Measurements from ENCODE around the gene USP48.
"Not testable (repeated sequence)": the region's sequence is repeated elsewhere in the genome, so short reads cannot be mapped to it uniquely, and the experiment has no call there.

The USP48 gene

DNA sequence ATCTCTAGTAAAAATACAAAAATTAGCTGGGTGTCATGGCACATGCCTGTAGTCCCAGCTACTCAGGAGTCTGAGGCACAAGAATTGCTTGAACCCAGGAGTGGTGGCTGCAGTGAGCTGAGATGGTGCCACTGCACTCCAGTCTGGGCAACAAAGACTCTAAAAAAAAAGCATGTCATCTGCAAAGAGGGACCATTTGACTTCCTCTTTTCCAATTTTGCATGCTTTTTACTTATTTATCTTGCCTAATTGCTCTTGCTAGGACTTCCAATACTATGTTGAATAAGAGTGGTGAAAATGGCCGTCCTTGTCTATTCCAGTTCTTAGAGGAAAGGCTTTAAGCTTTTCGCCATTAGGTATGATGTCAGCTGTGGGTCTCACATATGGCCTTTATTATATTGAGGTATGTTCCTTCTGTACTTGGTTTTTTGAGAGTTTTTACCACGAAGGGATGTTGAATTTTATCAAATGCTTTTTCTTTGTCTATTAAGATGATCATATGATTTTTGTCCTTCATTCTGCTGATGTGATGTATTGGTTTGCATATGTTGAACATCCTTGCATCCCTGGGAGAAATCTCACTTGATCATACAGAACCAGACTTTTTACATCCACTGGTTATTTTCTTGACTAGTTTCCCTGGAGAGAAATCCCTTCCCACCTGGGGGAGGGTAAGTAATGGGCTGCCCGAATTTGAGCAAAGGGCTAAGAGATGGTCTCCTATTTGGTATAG, 96.8 kb downstream of the USP48 start:
- DNase-seq: no peak

DNA sequence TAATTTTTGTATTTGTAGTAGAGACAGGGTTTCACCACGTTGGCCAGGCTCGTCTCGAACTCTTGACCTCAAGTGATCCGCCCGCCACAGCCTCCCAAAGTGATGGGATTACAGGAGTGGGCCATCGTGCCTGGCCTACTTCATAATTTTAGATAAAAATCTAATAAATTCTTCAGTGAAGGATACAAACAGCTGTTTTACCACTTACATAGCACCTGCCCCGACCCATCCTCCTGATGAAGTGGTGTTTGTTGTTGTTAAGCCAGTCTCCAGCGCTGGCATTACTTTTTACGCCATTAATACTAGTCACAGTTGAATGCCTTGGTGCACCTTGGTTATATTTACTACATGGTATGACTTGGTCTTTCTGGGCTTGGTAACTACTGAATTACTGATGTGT, 101.5 kb downstream of the USP48 start:
- DNase-seq: no peak

DNA sequence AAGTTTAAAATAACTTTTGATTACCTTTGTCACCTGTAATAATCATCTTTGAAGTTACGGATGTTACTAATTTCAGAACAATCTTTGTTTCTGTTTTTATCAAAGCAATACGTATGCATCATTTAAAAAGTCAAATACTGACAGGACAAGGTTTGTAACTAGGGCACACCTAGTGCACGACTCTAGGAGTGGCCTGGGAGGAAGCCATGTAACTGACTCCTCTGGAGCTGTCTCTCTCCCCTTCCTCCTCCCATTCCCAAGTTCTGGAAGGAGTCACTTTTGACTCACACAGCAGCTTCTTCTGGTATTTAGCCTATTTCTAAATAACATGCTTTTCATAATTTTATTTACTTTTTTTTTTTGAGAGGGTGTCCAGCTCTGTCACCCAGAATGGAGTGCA, 102.0 kb downstream of the USP48 start:
- no peak for DNase-seq

DNA sequence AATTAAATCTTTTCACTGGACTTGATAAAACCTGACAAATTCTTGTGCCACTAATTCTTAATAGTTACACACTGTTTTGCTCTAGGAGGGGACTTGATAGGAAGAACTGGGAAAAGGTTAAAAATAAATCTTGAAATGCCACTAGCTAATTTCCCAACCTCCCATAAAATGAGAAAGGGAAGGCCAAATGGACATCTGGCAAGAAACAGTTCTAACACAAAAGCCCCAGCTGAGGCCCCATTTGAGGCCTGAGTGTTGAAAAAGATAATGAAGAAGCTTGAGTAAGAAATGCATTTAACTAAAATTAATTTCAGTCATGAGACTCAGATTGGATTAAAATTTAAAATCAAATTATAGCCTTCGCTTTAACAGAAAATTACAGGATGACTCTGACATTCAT, 102.6 kb downstream of the USP48 start:
- DNase-seq: no peak

DNA sequence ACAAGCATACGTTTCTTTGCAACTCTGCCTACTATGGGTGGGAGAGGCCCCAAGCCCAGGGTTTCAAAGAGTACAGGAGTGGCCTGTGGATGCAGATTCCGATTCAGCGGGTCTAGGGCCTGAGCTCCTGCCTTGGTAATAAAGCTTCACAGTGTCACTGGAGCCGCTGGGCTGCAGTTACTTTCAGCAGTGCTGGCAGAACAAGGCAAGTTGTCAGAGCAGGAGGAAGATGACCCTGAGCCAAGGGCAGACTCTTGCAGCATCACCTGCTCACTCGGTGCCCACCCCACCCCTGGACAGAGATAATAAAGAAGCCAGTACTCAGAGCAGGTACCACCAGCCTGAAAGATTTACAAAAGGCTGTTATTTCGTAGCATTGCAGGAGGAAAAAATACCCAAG, 105.8 kb downstream of the USP48 start:
- DNase-seq: no peak

DNA sequence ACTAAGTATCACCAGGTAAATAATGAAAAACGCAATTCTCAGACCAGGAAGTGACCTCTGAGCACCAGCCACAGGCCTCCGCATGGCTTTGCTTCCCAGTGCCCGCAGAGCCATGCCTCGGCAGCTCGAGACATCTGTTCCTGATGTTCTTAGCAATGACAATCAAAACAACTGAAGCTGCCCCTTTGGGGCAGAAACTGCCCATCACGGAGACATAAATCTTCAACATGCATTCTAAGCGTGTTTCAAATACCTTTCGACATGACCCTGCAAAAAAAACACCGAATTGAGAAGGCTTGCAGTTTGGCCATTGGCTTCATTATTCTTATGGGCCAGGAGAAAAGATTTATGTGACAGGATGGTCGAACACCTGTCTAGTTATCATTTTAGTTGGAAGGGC, 108.0 kb downstream of the USP48 start:
- no peak for DNase-seq

DNA sequence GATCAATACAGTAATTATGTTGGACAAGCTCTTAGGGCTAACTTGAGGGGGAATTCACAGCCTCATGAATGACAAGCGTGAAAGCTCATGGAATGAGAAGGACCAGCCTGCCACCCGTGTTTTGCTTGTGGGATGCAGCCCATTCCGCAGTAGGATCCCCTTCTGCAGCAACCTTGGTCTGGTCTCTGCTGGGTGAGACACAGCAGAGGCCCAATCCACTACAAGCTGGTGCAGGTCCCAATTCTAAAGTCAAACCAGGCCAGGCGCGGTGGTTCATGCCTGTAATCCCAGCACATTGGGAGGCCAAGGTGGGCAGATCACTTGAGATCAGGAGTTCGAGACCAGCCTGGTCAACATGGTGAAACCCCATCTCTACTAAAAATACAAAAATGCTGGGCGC, 109.1 kb downstream of the USP48 start:
- DNase-seq: not testable (repeated sequence)

DNA sequence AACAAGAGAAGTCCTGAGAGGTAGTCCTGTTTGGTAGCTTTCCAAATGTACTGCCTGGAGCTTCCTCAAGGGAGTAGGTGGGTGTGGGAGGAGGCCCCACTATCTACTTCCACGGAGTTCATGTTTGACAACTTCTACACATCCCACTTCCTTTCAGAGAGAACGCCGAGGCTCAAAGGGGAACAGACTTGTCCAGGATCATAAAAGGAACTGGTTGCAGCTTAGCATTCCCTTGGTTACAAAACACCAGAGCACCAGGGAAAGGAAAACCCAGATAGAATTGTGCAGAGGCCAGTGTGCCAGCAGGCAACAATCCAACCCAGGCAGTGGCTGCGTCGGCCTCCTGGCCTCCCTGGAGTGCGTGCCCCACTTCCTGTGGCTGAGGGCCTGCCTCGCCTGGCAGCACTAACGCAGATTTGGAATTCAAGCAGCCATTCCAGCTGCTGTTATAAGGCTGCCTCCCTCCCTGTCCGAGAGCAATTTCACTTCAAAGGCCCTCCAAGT, 109.6 kb downstream of the USP48 start:
- DNase-seq: no peak

DNA sequence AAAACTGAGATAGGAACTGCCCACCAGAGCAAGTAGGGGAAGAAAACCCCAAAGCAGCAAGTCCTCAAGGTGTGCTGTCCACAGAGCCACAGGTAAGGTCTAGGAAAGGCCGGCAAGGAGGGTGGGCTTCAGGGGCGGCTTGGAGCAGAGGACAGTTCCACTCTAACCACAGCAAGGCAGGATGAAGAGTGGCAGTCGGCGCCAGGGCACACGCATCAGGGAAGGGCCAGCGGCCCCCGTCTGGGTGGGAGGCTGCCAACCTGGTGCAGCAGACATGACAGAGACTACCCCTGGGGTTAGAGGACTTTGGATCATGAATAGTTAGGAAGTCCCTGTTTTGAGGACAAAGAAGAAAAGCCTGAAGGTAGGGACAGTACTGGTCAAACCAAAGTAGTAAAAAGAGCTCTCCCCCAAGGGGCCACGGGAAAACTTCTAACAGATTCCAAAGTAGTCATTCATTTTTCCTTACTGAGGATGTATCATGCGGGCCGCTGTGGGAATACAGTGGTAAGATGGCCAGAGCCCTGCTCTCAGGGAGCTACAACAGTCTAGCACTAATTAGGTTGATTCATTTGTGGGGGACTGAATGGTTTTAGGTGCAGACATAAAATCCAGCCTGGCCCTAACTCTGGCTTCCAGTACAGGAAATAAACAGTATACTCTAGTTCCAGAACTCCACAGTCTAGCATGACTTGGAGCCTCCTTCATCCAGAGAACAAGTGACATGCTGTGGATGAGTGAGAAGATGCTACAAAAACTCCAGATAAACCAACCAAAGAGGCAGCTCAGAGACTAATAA, 110.3 kb downstream of the USP48 start:
- DNase-seq: no peak

DNA sequence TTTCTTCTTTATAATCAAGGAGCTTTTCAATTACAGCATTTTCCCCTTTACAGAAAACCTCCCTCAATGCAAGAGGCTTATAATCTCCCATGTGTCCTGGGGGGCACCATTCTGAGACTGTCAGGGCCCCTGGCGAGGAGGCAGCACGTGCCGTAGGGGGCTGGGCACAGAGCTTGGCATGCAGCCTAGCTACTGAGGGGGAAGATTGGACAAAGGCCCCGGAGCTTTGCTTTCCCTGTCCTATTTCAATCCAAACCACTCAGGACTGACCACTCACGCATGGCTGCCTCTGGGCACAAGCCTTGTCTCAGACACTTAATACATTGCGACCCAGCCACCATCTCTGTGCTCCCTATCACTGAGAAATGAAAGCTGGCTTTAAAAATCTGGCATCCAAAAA, 111.0 kb downstream of the USP48 start:
- no peak for DNase-seq

DNA sequence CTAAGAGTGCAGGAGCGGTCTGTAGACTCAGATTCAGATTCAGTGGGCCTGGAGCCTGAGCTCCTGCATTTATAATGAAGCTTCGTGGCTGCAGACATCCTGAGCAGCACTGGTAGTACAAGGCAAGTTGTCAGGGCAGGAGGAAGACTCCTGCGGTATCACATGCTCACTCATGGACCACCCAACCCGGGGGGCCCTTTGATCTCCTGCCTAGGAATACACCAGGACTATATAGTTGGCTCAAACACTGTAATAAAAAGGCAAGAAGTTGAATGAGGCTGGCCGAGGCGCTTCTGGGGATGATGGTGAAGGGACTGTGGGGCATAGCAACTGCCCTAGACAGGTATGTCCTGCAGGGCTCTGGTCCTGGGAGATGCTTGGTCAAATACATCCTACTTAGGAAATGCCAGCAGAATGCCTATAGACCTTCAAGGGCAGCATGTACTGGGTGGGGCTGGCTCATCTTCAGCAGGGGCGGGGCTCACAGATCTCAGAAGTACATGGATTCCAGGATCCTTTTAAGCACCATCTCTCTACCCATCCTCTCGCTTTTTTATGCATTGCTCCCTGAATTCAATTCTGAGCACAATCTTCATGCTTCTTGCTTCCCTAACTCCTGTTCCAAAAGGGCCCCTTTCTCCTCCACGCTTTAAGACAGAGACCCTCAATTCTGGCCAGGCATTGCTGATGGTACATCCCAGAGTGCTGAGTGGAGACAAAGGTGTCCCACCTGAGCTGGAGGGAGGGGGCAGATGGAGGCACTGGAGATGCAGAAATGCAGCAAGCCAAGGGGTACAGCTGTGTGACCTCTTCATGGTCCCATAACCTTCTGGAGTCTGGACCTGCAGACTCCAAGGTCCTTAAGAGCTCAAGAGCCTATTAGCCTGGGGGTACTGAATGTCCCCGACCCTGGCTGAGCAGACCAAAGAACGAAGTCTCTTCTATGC, 111.7 kb downstream of the USP48 start:
- DNase-seq: no peak

DNA sequence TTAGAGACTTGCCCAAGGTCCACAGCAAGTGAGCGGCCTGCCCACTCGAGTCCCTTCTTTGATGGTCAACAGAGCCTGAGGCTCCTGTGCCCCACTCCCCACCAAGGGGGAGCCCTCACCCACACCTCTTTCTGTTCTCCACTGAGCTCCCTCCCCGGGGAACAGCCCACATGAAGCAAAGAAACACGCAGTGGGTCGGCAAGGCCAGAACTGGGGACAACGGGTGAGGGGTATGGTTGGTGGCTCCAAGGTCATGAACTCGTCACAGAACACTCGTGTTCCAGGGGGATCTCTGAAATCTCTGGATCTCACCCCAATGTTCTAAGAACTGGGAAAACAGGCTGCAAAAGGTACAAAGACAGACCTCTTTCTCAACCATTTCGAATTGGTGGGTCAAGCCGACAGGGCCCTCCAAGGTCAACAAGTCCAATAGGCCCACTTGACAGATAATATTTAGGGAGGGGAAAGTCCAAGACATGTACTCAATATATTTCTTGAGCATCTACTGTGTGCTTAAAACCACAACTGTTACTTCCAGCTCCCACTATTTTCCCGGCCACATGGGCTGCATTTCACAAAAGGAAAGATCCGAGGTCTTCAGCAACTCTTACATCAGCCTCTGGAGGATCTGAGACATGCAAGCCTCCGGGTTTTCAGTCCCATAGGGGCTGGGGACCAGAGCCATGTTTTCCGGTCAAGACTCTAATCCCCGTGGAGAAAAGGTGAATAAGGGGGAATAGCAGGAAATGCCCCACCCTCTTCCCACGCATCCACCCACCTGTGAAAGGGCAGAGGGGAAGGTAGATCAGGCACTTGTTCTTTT, 112.7 kb downstream of the USP48 start:
- DNase-seq: no peak

DNA sequence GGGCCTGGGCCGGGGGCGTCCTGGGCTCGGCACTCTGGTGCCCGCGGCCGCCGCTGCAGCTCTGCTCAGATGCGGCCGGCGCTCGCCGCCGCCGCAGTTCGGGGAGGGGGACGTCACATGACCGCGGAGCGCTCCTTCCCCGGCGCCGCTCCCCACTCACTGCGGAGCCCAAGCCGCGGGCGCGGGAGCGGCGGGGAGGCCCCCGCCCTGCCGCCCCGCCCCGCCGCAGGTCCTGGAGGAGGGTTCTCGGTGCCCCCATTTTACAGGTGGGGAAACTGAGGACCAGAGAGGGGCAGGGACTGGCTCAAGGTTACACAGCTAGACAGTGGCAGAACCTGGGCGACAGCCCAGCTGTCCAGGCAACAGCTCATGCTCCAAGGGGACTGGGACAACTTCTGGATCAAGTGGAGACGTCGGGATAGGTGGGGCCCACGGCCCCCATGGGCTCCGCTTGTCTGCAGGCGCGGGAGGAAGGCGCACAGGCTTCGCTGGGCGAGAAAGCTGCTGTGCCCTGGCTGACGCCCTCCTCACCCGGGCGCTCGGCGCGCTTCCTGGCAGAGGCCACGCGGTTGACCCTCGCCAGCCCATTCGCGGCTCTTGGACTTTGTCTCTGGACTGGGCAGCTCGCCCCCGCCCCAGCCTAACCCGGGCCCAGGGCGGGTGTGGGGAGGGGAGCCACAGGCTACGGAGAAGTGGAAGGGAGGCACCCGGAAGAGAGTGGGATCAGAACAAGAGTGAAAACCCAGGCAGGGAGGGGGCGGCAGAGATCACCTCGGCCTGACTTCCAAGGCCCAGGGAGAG, 113.5 kb downstream of the USP48 start, which contains the start of gene RAP1GAP:
RAP1GAP (minus strand) TSS at position 100 of the 801 bp plus-strand sequence. CDS start 49,325 bp downstream, outside the sequence.
- DNase-seq: no peak

DNA sequence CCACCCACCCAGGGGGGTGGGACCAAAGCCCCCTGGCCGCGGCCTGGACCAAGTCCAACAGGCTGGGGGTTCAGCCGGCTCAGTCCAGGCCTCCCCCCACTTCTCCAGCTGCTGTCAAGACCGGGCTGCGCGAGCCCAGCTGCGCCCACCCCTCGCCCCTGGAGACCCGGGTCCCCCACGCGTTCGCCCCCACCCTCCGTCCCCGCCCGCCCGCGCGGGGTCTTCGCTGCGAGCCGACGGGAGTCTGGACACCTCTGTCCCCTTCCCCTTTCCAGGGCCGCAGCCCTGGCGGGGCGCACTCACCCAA, 114.0 kb downstream of the USP48 start:
- no peak for DNase-seq

DNA sequence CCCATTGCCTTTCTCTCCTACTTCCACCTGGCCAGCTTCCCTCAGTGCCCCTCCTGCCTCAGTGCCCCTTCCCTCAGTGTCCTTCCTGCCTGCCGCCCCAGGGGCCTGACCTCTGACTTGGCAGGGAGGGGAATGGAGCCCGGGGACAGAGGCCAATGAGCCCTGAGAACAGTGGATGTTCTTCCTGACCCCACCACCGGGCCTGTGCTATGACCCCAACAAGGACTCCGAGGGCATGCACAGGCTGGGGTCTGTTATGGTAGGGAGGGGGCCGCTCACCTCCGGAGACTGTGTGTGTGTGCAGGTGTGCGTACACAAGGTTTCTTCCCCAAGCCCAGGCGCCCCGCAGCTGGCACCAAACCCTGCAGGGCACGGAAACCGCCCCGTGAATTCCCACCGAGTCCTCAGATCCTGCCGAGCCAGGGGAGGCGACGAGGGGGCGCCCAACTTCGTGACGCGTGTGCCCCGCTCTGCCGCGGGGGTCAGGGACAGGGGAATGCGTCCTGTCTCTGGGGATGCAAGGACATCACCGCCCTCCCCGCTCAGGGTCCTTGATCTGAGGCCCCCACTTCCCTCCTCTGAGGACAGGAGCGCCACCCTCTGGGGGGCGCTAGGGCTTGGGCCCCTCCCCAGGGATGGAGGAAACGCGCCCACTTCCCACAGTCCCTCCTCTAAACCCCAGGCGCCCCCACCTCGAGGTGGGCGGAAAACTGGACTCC, 114.6 kb downstream of the USP48 start:
- DNase-seq: no peak

DNA sequence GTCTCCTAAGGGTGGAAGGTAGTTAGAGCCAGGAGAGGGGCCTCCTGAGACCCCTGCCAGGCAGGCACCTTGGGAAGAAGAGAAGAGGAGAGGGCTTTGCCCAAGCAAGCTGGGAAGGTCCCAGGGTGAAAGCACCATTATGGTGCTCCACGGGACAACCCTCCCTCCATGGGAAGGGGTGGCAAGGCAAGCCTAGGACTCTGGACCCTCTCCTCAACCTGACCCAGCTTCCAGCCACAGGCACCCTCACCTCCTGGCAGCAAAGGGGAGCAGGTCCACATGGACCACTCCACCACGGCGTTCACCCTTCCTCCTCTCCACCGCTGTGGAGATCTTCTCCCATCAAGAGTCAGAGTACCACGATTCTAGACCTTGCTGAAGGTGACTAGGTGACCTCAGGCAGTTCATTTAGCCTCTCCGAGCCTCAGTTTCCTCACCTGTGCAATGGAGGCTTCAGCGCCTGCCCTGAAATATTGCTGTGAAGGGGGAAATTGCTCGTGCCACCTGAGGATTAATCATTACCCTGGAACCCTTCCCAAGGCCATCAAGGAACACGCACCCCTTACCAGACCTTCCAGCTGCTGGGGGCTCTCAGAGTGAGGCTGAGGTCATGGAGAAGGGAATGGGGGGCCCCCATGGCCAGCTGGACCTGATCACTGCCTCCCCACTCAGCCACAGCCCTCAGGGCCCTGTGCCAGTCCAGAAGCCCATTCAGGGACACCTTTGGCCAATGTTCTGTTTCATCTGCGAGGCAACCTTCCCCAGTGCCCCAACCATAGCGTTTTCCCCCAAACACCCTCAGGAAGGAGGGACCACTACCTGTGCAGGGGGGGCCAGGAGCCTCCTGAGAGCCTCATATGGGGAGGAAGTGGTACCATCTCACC, 115.4 kb downstream of the USP48 start:
- no peak for DNase-seq

DNA sequence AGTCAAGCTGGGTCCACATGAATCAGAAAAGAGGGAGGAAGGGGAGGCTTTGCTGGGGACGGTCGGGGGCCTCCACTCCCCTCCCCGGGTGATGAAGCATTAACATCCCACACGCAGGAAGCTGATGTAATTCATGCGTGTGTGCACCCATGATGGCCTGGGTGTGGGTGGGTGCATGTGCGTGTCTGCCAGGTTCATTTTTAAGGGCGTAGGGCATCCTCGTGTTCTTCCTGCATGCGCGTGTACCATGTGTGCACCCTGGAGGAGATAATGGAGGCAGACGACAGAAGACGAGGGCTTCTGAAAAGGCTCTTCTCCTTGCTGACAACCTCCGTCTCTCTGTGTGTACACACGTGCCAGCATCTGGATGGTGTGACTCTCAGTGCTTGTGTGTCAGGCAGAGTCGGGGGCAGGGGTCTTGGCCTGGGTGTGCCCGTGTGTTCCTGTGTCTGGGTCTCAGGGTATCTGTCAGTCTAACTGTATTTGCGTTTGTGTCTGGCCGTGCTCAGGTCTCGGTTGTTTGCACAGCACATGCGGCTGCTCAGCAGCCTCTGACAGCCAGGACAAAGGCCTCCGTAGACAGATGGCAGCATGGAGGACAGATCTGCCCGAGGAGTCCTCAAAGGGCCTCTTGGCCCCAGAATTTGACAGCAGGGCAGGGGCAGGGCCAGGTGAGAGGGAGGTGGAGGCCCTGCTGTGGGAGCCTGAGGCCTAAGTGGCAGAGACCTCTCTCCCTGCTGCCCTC, 116.2 kb downstream of the USP48 start:
- DNase-seq: peak; percentile 49

DNA sequence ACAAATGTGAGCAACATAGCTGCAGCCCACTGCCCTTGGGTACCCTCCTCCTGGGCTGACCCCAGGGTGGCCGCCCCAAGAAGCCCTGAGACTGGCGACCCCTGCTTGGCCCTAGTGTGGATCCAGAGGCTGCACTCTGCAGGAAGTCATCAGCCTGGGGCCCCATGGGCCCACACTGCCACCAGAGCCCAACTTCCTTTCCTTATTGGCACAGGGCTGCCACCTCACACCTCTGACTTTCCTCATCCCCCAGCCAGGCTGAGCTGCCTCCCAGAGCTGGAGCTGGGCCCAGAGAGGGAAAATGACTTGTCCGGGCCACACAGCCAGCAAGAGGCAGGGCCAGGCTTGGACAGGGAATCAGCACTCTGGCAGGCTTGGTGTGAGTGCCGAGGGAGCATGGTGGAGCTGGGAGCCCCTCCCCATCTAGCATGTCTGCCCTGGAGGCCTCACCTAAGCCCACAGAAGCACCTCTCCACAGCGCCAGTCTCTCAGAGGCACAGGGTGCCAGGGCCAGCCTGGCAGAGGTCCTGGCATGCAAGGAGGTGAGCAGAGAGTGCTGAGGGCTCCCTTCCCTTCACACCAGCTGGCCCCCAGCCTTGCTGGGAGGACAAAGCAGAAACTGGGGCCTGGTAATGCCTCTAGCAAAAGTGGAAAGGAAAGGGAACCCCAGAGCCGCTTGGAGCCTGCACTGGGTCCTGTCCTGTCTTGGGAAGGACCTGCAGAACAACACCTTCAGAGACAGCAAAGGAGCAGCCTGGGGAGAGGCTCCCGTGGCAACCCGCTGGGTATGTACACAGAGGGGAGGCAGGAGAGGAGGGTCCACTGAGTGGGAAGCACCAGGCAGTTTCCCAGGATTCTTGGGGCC, 117.0 kb downstream of the USP48 start:
- DNase-seq: no peak
